Measurements from ENCODE around the gene OR1S1.
"Not testable (repeated sequence)": the region's sequence is repeated elsewhere in the genome, so short reads cannot be mapped to it uniquely, and the experiment has no call there.

OR1S1 gene

GRCh38 chr11:58212420-58212819 lies at the start of gene OR1S1:
Gene OR1S1 (plus strand): TSS chr11:58212720.
- DNase-seq = not testable (repeated sequence)

GRCh38 chr11:58164389-58164788 lies 48.1 kb upstream of the OR1S1 start:
- no peak for DNase-seq

GRCh38 chr11:58164990-58165389 lies 47.5 kb upstream of the OR1S1 start:
- no peak for DNase-seq

- DNase-seq = no peak
Observed at GRCh38 chr11:58165504-58166106, 46.9 kb upstream of the OR1S1 start.

- no peak for DNase-seq
Observed at GRCh38 chr11:58177409-58178054, 35.0 kb upstream of the OR1S1 start.

- DNase-seq = no peak
Observed at GRCh38 chr11:58178444-58178843, 34.1 kb upstream of the OR1S1 start.

GRCh38 chr11:58179648-58180047 lies 32.9 kb upstream of the OR1S1 start:
- no peak for DNase-seq

- DNase-seq = no peak
Observed at GRCh38 chr11:58186938-58187337, 25.6 kb upstream of the OR1S1 start.

- DNase-seq = no peak
Observed at GRCh38 chr11:58188770-58189169, 23.8 kb upstream of the OR1S1 start, which contains the start of gene OR9Q2. Gene OR9Q2 (plus strand): TSS chr11:58189070. CDS start chr11:58190491, 1,421 bp downstream.

GRCh38 chr11:58192229-58192628 lies 20.3 kb upstream of the OR1S1 start:
- DNase-seq = no peak

- DNase-seq = no peak
Observed at GRCh38 chr11:58193391-58193790, 19.1 kb upstream of the OR1S1 start.

- DNase-seq = no peak
Observed at GRCh38 chr11:58195939-58196338, 16.6 kb upstream of the OR1S1 start.

- no peak for DNase-seq
Observed at GRCh38 chr11:58199271-58199670, 13.2 kb upstream of the OR1S1 start.

GRCh38 chr11:58204042-58204441 lies 8.5 kb upstream of the OR1S1 start, which contains the start of gene OR1S2:
Gene OR1S2 (minus strand): TSS chr11:58204142. CDS start chr11:58204142, 0 bp downstream.
- no peak for DNase-seq

GRCh38 chr11:58216476-58216875 lies 4.0 kb downstream of the OR1S1 start:
- DNase-seq = no peak

- no peak for DNase-seq
Observed at GRCh38 chr11:58222721-58223120, 10.2 kb downstream of the OR1S1 start.

- no peak for DNase-seq
Observed at GRCh38 chr11:58227956-58228615, 15.6 kb downstream of the OR1S1 start.

- no peak for DNase-seq
Observed at GRCh38 chr11:58243954-58244353, 31.4 kb downstream of the OR1S1 start.

- DNase-seq = no peak
Observed at GRCh38 chr11:58254936-58255335, 42.4 kb downstream of the OR1S1 start.

- no peak for DNase-seq
Observed at GRCh38 chr11:58259983-58260382, 47.5 kb downstream of the OR1S1 start.
